GM18907 (cell line): Measurements from ENCODE around the gene ZFPM1.
"Not testable (repeated sequence)": the region's sequence is repeated elsewhere in the genome, so short reads cannot be mapped to it uniquely, and the experiment has no call there.

Source experiments
- ATAC-seq: cut with Tn5 transposase; IDR thresholded peaks from one replicate; pipeline ENCODE4 v1.9.1; 2021; ENCODE audit warnings: mild to moderate bottlenecking, moderate library complexity; ENCODE audit not compliant: unreplicated experiment

The ZFPM1 gene

GRCh38 chr16:88464447-88465318, 11.6 kb downstream of the ZFPM1 start:
- no peak for ATAC-seq

DNA sequence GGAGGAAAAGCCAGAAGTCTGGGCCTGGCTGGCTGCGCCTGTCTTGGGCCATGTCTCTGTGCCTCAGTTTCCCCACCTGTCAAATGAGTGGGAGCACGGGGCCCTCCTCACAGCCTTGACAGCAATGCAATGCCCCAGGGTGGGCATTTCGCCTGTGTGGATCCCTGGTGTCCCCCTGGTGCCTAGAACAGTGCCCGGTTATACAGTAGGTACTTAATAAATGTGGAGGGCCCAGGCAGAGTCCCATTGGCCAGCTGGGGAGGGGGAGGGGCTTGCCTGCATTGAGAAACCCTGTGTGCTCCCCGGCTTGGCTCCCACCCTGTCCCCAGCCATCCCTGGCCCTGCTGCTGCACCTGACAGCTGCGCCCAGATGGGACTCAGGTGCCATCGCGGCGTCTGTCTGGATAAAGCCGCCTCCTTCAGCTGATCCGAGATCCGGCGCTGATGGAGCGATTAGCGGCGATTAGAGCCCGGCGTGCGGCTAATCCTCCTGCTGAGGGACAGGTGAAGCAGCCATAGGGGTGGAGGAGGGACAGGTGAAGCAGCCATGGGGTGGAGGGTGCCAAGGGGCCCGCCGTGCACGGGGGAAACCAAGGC, 12.4 kb downstream of the ZFPM1 start:
- ATAC-seq = no peak

- ATAC-seq = no peak
Observed at GRCh38 chr16:88466175-88466862, 13.2 kb downstream of the ZFPM1 start.

GRCh38 chr16:88466949-88467348, 13.9 kb downstream of the ZFPM1 start:
- no peak for ATAC-seq

DNA sequence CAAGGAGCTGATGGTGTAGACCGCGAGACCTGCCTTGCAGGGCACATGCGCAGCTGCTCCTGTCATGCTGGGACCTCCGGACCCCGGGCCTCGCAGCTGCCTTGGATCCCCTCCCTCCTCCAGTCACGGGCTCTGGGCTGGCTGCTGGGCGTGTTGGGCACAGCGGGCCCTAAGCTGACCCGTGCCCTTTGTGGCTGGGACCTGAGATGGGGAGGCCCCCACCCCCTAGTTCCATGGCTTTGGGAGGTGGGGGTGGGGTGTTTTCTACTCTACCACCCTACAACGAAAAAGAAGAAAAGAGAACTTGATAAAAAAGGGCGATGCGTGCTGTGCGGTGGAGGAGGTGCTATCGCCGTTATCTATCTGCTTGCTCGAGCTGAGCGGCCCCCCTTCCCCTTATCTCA, 14.5 kb downstream of the ZFPM1 start:
- no peak for ATAC-seq

DNA sequence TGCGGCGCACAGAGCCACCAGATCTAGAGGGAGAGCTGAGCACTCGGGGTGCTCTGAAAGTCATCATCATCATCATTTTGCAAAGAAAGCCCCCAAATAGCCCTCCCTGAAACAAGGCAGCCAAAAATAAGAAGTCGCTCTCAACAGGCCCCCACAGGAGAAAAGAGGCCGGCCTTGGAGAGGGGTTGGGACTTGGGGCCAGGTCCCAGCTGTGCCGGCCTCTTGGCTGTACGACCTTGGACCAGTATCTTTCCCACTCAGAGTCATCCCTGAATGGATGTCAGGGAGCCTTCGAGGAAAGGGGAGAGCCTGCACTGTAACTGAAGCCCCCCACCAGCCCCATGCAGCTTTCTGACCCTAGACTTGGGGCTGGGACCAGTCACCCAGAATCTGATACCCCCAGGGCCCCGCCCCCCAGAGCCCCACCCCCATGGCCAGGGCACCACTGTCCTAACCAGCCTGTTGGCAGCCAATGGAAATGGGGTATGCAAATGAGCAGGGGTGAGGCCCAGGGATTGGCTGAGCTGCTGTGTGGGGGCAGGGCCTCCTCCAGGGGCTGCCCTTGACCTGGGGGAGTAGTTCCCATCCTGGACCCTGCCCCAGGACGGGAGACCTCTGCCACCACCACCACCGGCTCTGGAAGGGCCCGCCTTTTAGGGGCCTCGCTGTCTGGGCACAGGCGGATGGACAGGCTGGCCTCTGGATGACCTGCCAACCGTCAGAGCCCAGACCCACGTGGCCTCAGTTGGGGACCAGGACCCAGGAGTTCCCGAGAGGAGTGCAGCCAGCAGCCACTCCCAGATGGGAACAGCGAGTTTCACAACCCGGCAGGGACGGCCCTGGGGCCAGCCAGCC, 15.4 kb downstream of the ZFPM1 start:
- no peak for ATAC-seq

DNA sequence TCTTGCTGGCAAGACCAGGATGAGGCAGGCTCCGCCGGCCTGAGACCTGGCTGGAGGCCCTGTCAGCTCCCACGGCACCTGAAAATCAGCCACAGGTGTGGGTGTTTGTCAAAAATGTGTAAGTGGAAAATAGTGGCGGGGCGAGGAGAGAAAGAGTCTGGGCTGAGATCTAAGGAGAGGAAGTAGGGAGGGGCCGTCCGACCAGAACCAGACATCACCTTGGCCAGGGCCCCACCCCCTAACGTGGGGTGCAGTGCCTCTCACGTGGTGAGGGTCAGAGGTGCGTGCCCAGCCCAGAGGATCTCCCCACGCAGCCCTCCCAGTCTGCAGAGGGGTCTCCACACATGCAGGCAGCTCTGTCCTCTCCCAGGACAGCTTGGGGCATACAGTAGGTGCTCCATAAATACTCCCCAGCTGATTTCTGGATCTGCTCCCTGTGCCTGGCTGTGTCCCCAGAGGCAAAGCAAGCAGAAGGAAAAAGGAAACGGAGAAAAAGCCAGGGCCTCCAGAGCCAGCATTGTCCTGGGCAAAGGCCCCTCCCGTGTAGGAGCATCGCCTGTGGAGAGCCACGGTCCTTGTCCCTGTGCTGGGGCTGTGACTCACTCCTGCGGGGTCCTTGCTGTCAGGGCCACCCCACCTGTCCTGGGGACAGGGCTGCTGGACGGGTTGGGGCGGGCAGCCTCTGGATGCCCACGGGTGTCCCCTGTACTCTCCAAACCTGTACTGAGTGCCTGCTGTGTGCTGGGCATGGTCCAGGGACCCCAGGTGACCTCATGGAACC, 16.7 kb downstream of the ZFPM1 start:
- no peak for ATAC-seq

DNA sequence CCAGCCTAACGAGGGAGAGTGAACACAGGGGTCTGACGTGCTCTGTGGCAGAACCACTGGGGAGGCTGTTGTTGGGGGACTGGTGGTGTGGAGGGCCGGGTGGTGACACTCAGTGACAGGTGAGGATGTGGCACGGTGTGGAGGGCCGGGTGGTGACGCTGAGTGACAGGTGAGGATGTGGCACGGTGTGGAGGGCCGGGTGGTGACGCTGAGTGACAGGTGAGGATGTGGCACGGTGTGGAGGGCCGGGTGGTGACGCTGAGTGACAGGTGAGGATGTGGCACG, 17.3 kb downstream of the ZFPM1 start:
- not testable (repeated sequence) for ATAC-seq

- ATAC-seq = not testable (repeated sequence)
Observed at GRCh38 chr16:88470696-88471095, 17.6 kb downstream of the ZFPM1 start.

- ATAC-seq = no peak
Observed at GRCh38 chr16:88471115-88471514, 18.0 kb downstream of the ZFPM1 start.

DNA sequence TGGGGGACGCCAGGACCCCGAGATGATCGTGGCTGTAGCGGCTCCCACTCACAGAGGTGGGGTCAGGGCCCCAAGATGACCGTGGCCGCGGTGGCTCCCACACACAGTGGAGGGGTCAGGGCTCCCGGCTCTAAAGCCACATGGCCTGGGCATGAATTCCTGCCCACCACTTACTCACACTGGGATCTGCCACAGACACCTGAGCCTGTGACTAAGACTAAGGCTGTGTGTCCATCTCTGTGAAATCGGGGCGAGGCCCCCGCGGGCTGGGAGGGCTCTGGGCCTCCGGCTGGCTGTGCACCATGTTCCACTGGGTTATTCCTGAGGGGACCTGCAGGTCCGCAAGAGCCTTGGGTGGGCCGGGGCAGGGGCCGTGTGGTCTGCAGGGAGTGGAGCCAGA, 18.5 kb downstream of the ZFPM1 start:
- ATAC-seq = no peak

DNA sequence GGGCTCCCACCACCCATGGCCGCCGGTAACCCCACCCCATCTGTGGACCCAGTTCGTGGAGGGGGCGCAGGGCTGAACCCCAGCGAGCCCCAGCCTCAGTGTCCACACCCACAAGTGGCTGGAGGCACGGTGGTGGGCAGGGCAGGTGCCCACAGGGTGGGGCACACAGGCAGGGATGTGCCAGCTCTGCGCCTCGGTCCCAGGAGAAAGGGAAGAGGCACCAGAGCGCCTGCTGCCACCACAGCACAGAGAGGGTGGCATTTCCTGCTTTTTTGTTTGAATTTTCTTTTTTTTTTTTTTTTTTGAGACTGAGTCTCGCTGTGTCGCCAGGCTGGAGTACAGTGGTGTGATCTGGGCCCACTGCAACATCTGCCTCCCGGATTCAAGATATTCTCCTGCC, 19.0 kb downstream of the ZFPM1 start:
- ATAC-seq = no peak

DNA sequence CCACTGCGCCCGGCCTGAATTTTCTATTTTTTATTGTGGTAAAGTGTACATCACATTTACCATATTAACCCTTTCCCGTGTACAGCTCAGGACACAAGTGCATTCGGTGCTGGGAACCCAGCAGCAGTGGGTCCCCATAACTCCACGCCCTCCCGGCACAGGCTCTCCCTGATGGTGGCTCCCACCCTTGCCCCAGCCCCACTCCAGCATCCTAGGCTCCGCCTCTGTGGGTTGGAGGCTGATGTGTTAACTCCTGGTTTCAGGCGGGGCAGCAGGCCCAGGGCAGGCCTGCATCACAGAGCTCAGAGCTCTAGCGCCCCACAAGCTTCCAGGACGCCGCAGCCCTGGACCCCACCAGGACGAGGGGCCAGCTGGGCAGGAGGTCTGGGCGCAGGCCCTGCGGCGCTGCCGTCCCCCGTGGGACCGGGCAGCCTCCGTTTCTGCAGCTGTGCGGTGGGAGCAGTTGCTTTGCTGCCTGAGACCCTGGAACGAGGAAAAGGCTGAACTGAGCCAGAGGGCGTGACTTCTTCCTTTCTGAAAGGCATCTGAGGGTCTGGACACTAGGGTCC, 19.6 kb downstream of the ZFPM1 start:
- no peak for ATAC-seq

DNA sequence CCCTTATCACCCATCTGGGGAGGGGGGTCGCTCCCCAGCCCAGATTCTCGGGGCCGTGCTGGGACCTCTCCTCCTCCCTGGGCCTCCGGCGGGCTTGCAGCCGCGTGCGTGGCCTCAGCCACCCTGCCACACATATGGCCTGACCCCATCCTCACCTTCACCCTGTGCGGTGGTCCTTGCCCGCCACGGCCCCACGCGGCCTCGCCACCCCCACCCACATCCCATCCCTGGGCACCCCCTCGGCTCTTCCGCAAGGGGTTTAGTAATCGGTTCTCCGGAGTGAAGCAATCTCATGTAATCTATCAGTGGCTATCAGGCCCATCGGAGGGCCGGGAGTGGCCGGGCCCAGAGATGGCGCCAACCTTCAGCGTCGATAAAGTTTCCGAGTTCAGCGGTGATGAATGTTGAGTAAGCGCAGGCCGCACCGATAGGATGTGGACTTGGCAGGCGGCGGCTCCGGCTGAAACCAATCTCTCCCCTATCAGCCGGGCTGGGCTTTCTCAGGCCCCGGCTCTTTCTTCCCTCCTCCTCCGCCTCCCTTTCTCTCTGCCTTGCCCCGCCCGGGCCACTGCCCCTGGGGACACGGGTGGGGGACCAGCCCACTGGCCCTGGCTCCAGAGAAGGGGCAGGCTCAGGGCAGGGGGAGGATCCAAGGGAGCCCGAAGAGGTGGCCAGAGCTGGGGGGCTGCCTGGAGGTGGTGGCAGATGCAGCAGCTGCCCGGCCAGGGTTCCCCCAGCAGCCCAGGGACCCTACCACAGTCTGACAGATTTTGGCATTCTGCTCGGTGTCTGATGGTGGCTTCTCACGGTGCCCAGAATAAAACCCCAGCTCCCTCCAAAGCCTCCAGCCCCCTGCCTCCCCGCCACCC, 20.8 kb downstream of the ZFPM1 start:
- ATAC-seq = no peak

DNA sequence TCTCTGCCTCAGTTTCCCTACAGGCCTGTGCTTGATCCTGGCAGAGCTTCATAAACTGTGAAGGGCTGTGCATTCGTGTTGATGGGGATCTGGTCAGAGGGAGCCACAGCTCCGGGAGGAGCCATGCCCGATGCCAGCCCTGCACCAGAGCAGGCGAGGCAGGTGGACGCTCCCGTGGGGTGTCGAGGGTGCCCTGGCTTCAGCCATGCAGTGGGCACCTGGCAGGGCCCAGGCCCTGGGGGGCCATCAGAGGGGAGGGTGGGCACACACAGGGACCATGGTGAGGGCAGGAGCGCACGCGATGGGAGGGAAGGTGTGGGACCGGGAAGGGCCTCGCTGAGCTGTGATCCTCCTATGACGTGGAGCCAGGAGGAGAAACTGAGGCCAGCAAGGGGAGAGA, 22.0 kb downstream of the ZFPM1 start:
- no peak for ATAC-seq

DNA sequence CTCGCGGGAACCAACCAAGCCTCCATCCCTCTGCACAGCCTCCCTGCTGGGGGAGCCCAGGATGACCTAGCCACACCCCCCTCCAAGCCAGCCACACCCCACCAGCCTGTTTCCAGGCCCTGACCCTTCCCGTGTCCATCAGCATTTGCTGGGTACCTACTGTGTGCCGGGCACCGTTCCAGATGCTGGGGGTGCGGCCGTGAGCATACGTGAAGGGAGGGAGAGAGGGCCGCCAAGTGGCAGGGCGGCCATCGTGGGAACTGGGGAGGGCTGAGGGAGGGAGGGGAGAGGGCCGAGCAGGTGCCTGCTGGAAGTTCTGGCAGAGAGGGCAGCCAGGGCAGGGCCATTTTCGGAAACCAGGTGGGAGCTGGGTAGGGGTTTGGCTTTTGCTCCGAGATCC, 23.1 kb downstream of the ZFPM1 start:
- no peak for ATAC-seq

DNA sequence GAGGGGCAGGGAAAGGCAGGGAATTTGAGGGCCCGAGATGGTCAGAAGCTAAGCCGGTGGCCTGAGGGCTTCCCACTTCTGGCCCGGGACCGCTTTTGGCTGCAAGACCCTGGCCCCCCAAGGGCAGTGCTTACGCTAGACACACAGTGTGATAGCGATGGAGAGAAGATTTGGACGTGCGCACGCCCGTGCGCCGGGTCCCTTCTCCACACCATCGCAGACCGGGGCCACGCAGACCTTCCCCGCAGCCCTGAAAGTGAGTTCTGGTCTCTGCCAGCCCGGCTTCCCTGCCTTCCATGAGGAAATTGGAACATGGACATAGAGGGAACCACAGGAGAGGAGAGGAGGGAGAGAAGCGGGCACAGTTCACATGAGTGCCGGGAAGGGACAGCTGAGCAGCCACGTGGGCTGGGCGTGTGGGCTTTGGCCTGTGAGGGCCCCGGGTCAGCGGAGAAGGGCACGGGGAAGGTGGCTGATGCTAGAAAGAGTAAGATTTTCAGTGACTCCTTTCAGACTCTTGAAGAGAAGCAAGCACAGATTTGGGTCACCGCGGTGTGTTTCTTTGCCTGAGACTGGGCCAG, 23.8 kb downstream of the ZFPM1 start:
- no peak for ATAC-seq

DNA sequence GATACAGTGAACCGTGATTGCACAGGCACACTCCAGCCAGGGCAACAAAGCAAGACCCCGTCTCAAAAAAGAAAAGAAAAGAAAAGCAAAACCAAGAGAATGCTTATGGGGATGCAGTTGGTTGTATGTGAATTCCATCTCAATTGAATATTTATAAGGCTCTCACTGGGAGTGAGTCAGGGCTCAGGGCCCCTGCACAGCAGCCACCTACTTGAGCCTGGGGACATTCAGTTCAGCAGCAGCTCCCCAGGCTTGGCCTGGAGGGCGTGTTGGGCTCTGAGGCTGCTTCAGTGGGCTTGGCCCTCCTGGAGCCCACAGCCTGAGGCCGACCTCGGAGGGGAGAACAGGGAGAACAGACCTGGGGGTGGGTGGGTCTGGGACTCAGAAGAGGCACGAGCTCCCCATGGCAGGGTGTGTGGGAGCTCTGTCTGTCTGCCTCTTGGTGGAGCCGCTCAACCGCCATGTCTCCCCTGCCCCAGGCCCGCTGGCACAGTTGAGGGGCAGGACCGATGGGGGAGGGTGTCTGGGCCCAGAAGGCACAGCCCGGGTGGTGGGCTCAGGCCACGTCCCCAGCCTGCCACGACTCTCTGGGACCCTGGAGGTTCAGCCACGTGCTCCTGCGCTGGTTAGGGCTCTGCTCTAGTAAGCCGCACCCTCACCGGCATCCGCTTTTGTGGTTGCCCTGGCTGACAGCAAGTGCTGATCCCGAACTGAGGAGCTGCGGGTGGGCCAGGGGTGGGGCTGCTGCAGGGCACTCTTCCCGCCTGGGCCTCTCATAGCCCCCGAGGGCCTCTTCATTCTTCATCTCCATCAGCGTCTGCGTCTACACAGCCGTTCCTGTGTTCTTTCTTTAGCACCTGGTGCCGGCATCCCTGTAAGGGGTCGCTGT, 24.8 kb downstream of the ZFPM1 start:
- no peak for ATAC-seq
